D721Med (cell line): ENCODE measurements around the gene FCSK.

Source experiments
- DNase-seq: peaks from one replicate; pipeline ENCODE4 v3.0.0; 2011; ENCODE audit warnings: low spot score; ENCODE audit not compliant: insufficient read length
- FAIRE-seq: peaks from 2 replicates; lab custom pipeline; 2011; peaks lifted over from hg19 to GRCh38; lab: Jason Lieb, UNC
- TF ChIP-seq, protein P1 (sequence below): IDR thresholded peaks from 2 replicates; pipeline ENCODE4 v1.5.1; 2012; ENCODE audit warnings: mild to moderate bottlenecking, control low read depth; ENCODE audit not compliant: insufficient read depth; ENCODE audit errors: missing control alignments

Gene FCSK

DNA sequence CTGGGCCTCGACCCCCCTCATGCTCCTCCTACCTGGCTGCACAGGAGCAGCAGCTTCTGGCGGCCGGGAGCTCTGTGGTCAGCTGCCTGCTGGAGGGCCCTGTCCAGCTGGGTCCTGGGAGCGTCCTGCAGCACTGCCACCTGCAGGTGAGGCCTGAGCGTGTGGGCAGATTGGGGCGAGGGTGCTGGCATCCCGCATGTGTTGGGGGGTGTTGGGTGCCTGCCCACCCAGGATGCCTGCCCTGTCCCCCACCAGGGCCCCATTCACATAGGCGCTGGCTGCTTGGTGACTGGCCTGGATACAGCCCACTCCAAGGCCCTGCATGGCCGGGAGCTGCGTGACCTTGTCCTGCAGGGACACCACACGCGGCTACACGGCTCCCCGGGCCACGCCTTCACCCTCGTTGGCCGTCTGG lies 16.5 kb downstream of the FCSK start:
- TF ChIP-seq, protein P1, sequence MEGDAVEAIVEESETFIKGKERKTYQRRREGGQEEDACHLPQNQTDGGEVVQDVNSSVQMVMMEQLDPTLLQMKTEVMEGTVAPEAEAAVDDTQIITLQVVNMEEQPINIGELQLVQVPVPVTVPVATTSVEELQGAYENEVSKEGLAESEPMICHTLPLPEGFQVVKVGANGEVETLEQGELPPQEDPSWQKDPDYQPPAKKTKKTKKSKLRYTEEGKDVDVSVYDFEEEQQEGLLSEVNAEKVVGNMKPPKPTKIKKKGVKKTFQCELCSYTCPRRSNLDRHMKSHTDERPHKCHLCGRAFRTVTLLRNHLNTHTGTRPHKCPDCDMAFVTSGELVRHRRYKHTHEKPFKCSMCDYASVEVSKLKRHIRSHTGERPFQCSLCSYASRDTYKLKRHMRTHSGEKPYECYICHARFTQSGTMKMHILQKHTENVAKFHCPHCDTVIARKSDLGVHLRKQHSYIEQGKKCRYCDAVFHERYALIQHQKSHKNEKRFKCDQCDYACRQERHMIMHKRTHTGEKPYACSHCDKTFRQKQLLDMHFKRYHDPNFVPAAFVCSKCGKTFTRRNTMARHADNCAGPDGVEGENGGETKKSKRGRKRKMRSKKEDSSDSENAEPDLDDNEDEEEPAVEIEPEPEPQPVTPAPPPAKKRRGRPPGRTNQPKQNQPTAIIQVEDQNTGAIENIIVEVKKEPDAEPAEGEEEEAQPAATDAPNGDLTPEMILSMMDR: peak; percentile 7
- no peak for FAIRE-seq

DNA sequence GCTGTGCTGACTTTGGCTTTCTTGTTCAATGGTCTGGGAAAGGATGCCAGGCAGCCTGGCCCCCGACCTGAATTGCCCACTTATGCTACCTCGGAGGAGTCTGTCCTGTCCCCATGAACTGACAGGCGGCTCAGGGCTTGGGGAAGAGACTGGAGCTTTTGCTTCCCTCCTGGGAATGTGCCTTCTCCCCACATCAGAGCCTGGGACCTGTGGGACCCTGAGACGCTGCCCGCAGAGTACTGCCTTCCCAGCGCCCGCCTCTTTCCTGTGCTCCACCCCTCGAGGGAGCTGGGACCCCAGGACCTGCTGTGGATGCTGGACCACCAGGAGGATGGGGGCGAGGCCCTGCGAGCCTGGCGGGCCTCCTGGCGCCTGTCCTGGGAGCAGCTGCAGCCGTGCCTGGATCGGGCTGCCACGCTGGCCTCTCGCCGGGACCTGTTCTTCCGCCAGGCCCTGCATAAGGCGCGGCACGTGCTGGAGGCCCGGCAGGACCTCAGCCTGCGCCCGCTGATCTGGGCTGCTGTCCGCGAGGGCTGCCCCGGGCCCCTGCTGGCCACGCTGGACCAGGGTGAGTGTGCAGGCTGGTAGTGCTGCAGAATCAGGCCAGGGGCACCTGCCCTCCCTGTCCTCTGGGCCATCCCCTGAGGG lies 18.5 kb downstream of the FCSK start:
- FAIRE-seq (no peak), DNase-seq (no peak)

More for the DNA sequence above, 16.5 kb downstream of the FCSK start:
- no peak for DNase-seq

DNA sequence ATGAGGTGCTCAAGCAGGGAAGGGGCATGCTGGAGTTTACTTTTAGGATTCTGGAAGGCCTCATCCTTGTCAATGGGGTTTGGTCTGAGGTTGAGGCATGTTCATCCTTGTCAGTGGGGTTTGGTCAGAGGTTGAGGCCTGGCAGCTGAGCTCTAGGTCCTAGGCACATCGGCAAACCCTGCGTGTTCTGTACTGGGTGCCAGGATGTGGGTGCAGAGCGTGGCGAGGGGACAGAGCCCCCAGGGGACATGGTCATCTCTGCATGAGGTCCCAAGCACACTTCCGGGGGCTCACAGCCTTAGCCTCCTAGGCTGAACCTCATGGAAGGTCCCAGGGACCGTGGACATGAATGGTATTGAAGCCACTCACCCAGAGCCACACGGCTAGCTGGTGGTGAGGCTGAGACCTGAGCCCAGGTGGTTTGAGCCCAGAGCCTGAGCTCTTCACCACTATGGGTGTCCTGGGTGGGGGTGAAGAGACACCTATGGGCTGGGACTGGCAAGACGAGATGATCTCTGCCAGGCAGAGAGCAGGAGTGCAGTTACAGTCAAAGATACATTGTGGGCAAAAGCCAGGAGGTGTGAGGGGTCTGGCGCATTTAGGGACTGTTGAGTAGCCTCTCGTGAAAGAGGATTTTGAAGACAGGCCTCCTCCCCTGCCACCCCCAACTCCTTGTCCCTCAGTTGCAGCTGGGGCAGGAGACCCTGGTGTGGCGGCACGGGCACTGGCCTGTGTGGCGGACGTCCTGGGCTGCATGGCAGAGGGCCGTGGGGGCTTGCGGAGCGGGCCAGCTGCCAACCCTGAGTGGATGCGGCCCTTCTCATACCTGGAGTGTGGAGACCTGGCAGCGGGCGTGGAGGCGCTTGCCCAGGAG lies 19.3 kb downstream of the FCSK start:
- DNase-seq: no peak
- FAIRE-seq: no peak
- TF ChIP-seq, protein P1: no peak

More for the DNA sequence above, 18.5 kb downstream of the FCSK start:
- TF ChIP-seq, protein P1: no peak

DNA sequence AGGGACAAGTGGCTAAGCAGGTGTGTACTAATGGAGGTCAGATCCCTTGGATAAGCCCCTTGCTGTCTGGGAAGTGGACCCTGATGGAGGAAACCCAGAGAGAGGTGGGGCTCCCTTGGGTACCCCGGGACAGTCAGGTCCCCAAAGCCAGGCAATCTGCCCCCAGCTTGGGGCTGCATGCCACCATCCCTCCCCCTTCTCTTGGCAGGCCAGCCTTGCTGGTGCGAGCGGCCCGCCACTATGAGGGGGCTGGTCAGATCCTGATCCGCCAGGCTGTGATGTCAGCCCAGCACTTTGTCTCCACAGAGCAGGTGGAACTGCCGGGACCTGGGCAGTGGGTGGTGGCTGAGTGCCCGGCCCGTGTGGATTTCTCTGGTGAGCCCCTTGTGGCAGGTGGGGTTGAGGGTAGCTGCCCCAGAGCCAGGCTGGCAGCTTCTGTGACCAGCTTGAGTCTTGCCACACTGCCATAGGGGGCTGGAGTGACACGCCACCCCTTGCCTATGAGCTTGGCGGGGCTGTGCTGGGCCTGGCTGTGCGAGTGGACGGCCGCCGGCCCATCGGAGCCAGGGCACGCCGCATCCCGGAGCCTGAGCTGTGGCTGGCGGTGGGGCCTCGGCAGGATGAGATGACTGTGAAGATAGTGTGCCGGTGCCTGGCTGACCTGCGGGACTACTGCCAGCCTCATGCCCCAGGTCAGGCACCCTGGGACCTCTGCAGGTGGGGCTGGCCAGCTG lies 20.1 kb downstream of the FCSK start:
- FAIRE-seq: no peak
- TF ChIP-seq, protein P1: no peak

DNA sequence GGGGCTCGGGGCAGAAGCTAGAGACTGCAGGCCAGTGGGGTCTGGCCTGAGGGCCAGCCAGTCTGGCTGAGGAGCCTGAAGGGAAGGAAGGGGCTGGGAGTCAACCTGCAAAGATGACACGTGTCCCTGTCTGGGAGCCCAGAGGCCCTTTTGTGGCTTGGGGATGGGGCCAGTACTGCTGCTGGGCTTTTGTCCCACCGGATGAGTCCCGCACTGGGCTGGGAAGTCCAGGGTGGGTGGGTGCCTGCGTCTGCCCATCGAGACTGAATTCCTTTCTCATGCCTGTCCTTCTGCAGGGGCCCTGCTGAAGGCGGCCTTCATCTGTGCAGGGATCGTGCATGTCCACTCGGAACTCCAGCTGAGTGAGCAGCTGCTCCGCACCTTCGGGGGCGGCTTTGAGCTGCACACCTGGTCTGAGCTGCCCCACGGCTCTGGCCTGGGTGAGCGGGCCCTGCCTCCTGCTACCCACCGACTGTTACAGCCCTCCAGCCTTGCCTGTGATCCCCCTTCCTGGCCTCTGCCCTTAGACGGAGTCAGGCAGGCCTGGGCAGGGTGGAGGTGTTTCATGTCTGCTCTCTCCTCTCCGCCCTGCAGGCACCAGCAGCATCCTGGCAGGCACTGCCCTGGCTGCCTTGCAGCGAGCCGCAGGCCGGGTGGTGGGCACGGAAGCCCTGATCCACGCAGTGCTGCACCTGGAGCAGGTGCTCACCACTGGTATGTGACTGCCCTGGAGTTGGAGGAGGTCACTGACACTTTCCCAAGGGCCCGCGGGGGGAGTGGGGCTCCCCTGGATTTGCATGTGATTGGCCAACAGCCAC lies 20.9 kb downstream of the FCSK start:
- DNase-seq (no peak), FAIRE-seq (no peak)
- TF ChIP-seq, protein P1: no peak

More for the DNA sequence above, 20.1 kb downstream of the FCSK start:
- DNase-seq: no peak

DNA sequence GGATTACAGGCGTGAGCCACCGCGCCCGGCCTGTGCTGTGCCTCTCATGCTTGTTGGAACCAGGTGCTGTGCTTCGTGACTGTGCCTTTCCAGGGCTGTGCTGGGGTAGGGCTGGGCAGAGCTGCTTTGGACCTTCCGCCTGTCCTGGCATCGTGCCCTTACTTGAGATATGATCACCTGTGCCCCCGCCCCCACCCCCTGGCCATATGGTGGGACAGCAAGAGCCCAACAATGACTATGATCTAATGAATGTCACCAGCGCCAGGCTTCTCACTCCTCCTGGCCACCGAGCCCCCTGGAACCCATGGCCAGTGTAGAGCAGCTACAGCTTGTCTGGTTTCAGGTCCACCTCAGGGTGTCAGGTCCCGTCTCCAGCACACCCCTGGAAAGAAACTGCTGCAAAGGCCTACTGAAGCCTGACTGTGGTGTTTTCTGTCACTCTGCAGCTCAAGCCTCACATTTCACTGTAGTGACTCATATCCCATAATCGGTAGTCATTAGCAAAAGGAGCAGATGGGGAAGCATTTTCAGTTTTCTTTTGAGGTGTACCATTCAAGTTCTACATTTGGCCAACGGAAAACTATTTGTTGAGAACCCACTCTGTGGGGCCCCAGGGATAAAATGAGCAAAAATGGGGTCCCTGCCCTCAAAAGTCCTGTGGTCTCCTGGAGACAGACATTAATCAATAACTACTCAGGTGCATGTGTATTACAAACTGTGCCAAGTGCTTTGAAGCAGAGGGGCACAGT lies 22.1 kb downstream of the FCSK start:
- TF ChIP-seq, protein P1: no peak
- FAIRE-seq (no peak), DNase-seq (no peak)
